Psoas muscle (tissue), 8 donors: ENCODE measurements around the gene LALBA. TPM values are rescaled to one million over a fixed set of nuclear protein-coding genes. Genes with fewer than 3 reads are reported as not detected.
"Not testable (repeated sequence)": the region's sequence is repeated elsewhere in the genome, so short reads cannot be mapped to it uniquely, and the experiment has no call there.

ENCODE experiments used
- ATAC-seq, 4 donors: fragments of 200-7000 bp; cut with Tn5 transposase; one replicate each; pipeline ENCODE4 v1.9.1; 2020; ENCODE audit warnings: moderate library complexity in 3 of 4, mild to moderate bottlenecking in 2 of 4
- DNase-seq, 2 donors: peaks; one replicate each; pipeline ENCODE4 v3.0.0-alpha.2; 2020
- H3K27ac ChIP-seq: fragments of 200-600 bp; one replicate; pipeline ENCODE4 v1.8.0; 2022
- H3K27me3 ChIP-seq, 3 donors: fragments of 200-600 bp in 1 of 3; one replicate each; pipeline versions ENCODE4 v1.6.1 to v1.8.0; 2013 to 2022; ENCODE audit warnings: low read length in 2 of 3, mild to moderate bottlenecking in 2 of 3, moderate library complexity in 1 of 3; ENCODE audit not compliant: insufficient read depth in 3 of 3
- H3K36me3 ChIP-seq, 2 donors: fragments of 200-600 bp in 1 of 2; one replicate each; pipeline versions ENCODE4 v1.6.1 to v1.8.0; 2013 to 2022; ENCODE audit warnings: low read depth in 1 of 2, mild to moderate bottlenecking in 1 of 2, moderate library complexity in 1 of 2; ENCODE audit not compliant: insufficient read depth in 1 of 2
- H3K4me1 ChIP-seq: fragments of 200-600 bp; one replicate; pipeline ENCODE4 v1.8.0; 2022
- H3K4me3 ChIP-seq: fragments of 200-600 bp; one replicate; pipeline ENCODE4 v1.8.0; 2022; ENCODE audit warnings: mild to moderate bottlenecking
- H3K9me3 ChIP-seq: fragments of 200-600 bp; one replicate; pipeline ENCODE4 v1.8.0; 2022
- WGBS, 3 donors: extraction: QIAGEN DNeasy Blood & Tissue Kit; methylation state at CpG; one replicate each; pipeline versions ENCODE4 v1.1.6 to v1.1.7; 2013; 5-methylcytosine and 5-hydroxymethylcytosine counted together
- intact Hi-C, 2 donors: fragments of 100-400 bp; cut with DNase I; formaldehyde crosslinking; loops; one replicate each; pipeline versions ENCODE4 v1.11.0 to v1.14.2; 2022
- polyA plus RNA-seq, 3 donors: library from polyadenylated mRNA; stranded (reverse); fragments of 200-250 nt; gene quantifications; one replicate each; pipeline ENCODE4 v1.2.3, GENCODE V29; 2013
- total RNA-seq, 4 donors: library from RNA; stranded (reverse); fragmentation: NEBNext Ultra II Directional in 2 of 4; extraction: Animal tissue kit (Norgen Biotek cat#: 25700) in 2 of 4; gene quantifications; one replicate each; pipeline versions ENCODE4 v1.2.1 to v1.2.4, GENCODE V29; 2021 to 2023
- TF ChIP-seq, protein P1 (sequence below): fragments of 200-600 bp; IDR thresholded peaks from one replicate; pipeline ENCODE4 v1.8.0; 2022; ENCODE audit warnings: antibody characterized with exemption
- donor health status: healthy with polysubstance abuse.
- donor health status: DM: no; HTN: no; CAD: no; lungs with moderate emphysema.
- donor health status: Bipolar disorder and iron deficiency.
- donor health status: healthy.
- donor health status: DM: yes; HTN: yes; CAD: no.
- donor health status: DM: no; HTN: no; CAD: no.
- donor health status: DM: no; HTN: no; CAD: no.
- donor health status: DM: yes; HTN: yes; CAD: no.

LALBA gene
- total and polyA plus RNA-seq, 7 donors = not detected

DNA sequence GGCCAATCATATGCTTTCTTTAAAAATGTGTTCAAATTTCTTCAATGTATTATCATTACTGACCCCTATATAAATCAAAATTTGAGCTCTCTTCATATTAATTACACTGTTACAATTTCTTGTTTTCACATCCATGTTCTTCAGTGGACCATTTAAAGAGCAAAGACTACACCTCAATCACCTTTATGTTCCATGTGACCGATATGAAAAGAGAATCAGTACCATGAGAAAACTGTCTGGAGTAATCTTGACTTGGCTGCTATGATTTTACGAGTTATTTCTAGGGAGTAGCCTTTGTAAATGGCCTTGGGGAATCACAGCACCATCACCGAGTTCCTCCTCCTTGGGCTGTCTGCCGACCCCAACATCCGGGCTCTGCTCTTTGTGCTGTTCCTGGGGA, 44.5 kb downstream of the LALBA start, which contains the start of gene OR8S1:
TSS of gene OR8S1 (plus strand) at position 301 of the 400 bp plus-strand sequence. CDS start at position 301, 0 bp downstream.
- DNase-seq (no peak), ATAC-seq (no peak)
- intact Hi-C loops = no loop called here
- TF ChIP-seq, protein P1, sequence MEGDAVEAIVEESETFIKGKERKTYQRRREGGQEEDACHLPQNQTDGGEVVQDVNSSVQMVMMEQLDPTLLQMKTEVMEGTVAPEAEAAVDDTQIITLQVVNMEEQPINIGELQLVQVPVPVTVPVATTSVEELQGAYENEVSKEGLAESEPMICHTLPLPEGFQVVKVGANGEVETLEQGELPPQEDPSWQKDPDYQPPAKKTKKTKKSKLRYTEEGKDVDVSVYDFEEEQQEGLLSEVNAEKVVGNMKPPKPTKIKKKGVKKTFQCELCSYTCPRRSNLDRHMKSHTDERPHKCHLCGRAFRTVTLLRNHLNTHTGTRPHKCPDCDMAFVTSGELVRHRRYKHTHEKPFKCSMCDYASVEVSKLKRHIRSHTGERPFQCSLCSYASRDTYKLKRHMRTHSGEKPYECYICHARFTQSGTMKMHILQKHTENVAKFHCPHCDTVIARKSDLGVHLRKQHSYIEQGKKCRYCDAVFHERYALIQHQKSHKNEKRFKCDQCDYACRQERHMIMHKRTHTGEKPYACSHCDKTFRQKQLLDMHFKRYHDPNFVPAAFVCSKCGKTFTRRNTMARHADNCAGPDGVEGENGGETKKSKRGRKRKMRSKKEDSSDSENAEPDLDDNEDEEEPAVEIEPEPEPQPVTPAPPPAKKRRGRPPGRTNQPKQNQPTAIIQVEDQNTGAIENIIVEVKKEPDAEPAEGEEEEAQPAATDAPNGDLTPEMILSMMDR = no peak
- H3K36me3 ChIP-seq = no peaks in the 10 kb centered on the region
- H3K9me3 ChIP-seq = no peaks in the 10 kb centered on the region
- H3K27me3 ChIP-seq = peaks cover 0 to 4% (median 0%) of the 10 kb centered on the region in 3 donors
- no peaks in the 10 kb centered on the region for H3K4me1 ChIP-seq
- no peak within 1 kb of the TSS for H3K4me3 ChIP-seq
- no peak within 1 kb of the TSS for H3K27ac ChIP-seq
- 79 to 81% (median 79%) methylated on average over 5 of the region's 5 CpGs for WGBS, 3 donors

DNA sequence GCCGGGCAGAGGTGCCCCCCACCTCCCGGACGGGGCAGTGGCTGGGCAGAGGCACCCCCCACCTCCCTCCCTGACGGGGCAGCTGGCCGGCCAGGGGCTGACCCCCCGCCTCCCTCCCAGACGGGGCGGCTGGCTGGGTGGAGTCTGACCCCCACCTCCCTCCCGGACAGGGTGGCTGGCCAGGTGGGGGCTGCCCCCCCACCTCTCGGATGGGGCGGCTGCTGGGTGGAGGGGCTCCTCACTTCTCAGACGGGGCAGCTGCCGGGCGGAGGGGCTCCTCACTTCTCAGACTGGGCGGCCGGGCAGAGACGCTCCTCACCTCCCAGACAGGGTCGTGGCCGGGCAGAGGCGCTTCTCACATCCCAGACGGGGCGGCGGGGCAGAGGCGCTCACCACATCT, 49.5 kb downstream of the LALBA start:
- H3K36me3 ChIP-seq, H3K4me3 ChIP-seq, DNase-seq, intact Hi-C loops, H3K4me1 ChIP-seq, H3K27ac ChIP-seq, ATAC-seq, H3K27me3 ChIP-seq, H3K9me3 ChIP-seq: not testable (repeated sequence)
- WGBS, 3 donors = 87 to 93% (median 90%) methylated on average over 17 to 24 of the region's 24 CpGs

Other genes starting within 250 kb of the LALBA start
- gene ZNF641, start 219.1 kb downstream of the LALBA start, total RNA-seq = 10 to 100 TPM; 17.4 to 41.5 (median 22.5) TPM
- gene ZNF641, start 219.1 kb downstream of the LALBA start, polyA plus RNA-seq = 10 to 100 TPM in 2 of 3 donors, 1 to 10 TPM in 1; 5.8 to 25.1 (median 12.8) TPM
- not detected for gene ANP32D, start 97.5 kb downstream of the LALBA start, total RNA-seq
- gene ANP32D, start 97.5 kb downstream of the LALBA start, polyA plus RNA-seq = not detected
- 1 to 10 TPM in 1 of 4 donors, not detected in 3; 2.0 TPM for gene C12orf54, start 87.5 kb downstream of the LALBA start, total RNA-seq
- under 1 TPM in 1 of 3 donors, not detected in 2; 0.06 TPM for gene C12orf54, start 87.5 kb downstream of the LALBA start, polyA plus RNA-seq
- not detected for gene OR8S1, start 44.4 kb downstream of the LALBA start, total RNA-seq
- not detected for gene OR8S1, start 44.4 kb downstream of the LALBA start, polyA plus RNA-seq
- 10 to 100 TPM; 30.7 to 59.4 (median 33.4) TPM for gene KANSL2, start 112.2 kb upstream of the LALBA start, total RNA-seq
- 10 to 100 TPM; 34.1 to 88.1 (median 57.1) TPM for gene KANSL2, start 112.2 kb upstream of the LALBA start, polyA plus RNA-seq
- 10 to 100 TPM; 25.9 to 31.8 (median 28.7) TPM for gene CCNT1, start 146.7 kb upstream of the LALBA start, total RNA-seq
- gene CCNT1, start 146.7 kb upstream of the LALBA start, polyA plus RNA-seq = 10 to 100 TPM in 1 of 3 donors, 1 to 10 TPM in 2; 5.2 to 17.0 (median 6.1) TPM
- gene ADCY6, start 219.0 kb upstream of the LALBA start, total RNA-seq = 10 to 100 TPM; 13.1 to 18.9 (median 13.4) TPM
- 1 to 10 TPM; 5.3 to 9.2 (median 7.6) TPM for gene ADCY6, start 219.0 kb upstream of the LALBA start, polyA plus RNA-seq
- gene CACNB3, start 248.4 kb upstream of the LALBA start, total RNA-seq = 1 to 10 TPM; 2.0 to 3.5 (median 2.5) TPM
- gene CACNB3, start 248.4 kb upstream of the LALBA start, polyA plus RNA-seq = 1 to 10 TPM in 2 of 3 donors, under 1 TPM in 1; 0.92 to 1.7 (median 1.6) TPM